Mucosa of descending colon (tissue), 3 donors: ENCODE results near the gene METTL9. TPM values are rescaled to one million over a fixed set of nuclear protein-coding genes. Genes with fewer than 3 reads are reported as not detected.
"Not testable (repeated sequence)": the region's sequence is repeated elsewhere in the genome, so short reads cannot be mapped to it uniquely, and the experiment has no call there.

Experiments used
- ATAC-seq: fragments of 200-7000 bp; cut with Tn5 transposase; one replicate; pipeline ENCODE4 v1.9.1; 2020; ENCODE audit warnings: mild to moderate bottlenecking, moderate library complexity
- DNase-seq, 3 donors: peaks; one replicate each; pipeline ENCODE4 v3.0.0-alpha.2; 2020
- H3K36me3 ChIP-seq: fragments of 200-600 bp; one replicate; pipeline ENCODE4 v1.8.0; 2021; ENCODE audit warnings: low read depth, mild to moderate bottlenecking
- H3K4me1 ChIP-seq: fragments of 200-600 bp; one replicate; pipeline ENCODE4 v1.8.0; 2021; ENCODE audit warnings: low read depth, mild to moderate bottlenecking
- H3K4me3 ChIP-seq: fragments of 200-600 bp; one replicate; pipeline ENCODE4 v1.8.0; 2021; ENCODE audit warnings: mild to moderate bottlenecking
- H3K9me3 ChIP-seq: fragments of 200-600 bp; one replicate; pipeline ENCODE4 v1.8.0; 2021; ENCODE audit warnings: mild to moderate bottlenecking
- CTCF ChIP-seq: fragments of 200-600 bp; IDR thresholded peaks from one replicate; pipeline ENCODE4 v1.8.0; 2022; ENCODE audit warnings: antibody characterized with exemption, mild to moderate bottlenecking
- intact Hi-C, 2 donors: fragments of 100-400 bp; cut with DNase I in 1 of 2; cut with micrococcal nuclease in 1 of 2; formaldehyde crosslinking; loops; one replicate each; pipeline versions ENCODE4 v1.11.0 to v1.11.1; 2022; cut with DNase I, micrococcal nuclease
- total RNA-seq, 3 donors: library from RNA; stranded (reverse); fragmentation: NEBNext Ultra II Directional in 2 of 3; extraction: Animal tissue kit (Norgen Biotek cat#: 25700) in 2 of 3; gene quantifications; one replicate each; pipeline versions ENCODE4 v1.2.1 to v1.2.4, GENCODE V29; 2021 to 2023
- donor health status: DM: no; HTN: no; CAD: no; lungs with moderate emphysema.
- donor health status: DM: no; HTN: no; CAD: no.
- donor health status: DM: no; HTN: yes; CAD: no.

The METTL9 gene
- total RNA-seq, 3 donors from 2014 or later, result 60.8 to 76.5 (median 62.8) TPM

- ATAC-seq (peak; percentile 45), DNase-seq (no peak)
- H3K4me3 ChIP-seq, result no peak within 1 kb of the TSS
- no peaks in the 10 kb centered on the region for H3K4me1 ChIP-seq
- no peaks in the 10 kb centered on the region for H3K9me3 ChIP-seq
- TF ChIP-seq CTCF, result no peak
- intact Hi-C loops, result no loop called here
- no peaks in the 10 kb centered on the region for H3K36me3 ChIP-seq
These were observed 64.7 kb downstream of the METTL9 start, which contains the start of gene OTOA for GRCh38 chr16:21663889-21664647. OTOA (plus strand) TSS chr16:21663968; CDS start chr16:21678515, 14,547 bp downstream.

GRCh38 chr16:21664801-21665492 is 65.6 kb downstream of the METTL9 start:
- no peaks in the 10 kb centered on the region for H3K4me1 ChIP-seq
- no peak overlapping the region for H3K4me3 ChIP-seq
- DNase-seq, result no peak
- intact Hi-C loops, result no loop called here
- no peak for TF ChIP-seq CTCF
- ATAC-seq, result no peak
- no peaks in the 10 kb centered on the region for H3K9me3 ChIP-seq
- no peaks in the 10 kb centered on the region for H3K36me3 ChIP-seq

GRCh38 chr16:21666772-21667171 is 67.4 kb downstream of the METTL9 start:
- Histone ChIP-seq H3K9me3 (no peaks in the 10 kb centered on the region), H3K4me3 (no peak overlapping the region), H3K4me1 (no peaks in the 10 kb centered on the region), H3K36me3 (no peaks in the 10 kb centered on the region)
- no peak for ATAC-seq
- DNase-seq, result no peak
- TF ChIP-seq CTCF, result no peak
- intact Hi-C loops, result no loop called here

GRCh38 chr16:21667575-21667974 is 68.2 kb downstream of the METTL9 start:
- intact Hi-C loops, result no loop called here
- Histone ChIP-seq H3K4me3 (no peak overlapping the region), H3K36me3 (no peaks in the 10 kb centered on the region), H3K4me1 (no peaks in the 10 kb centered on the region), H3K9me3 (no peaks in the 10 kb centered on the region)
- DNase-seq (no peak), ATAC-seq (no peak)
- no peak for TF ChIP-seq CTCF

- no peak for DNase-seq
- Histone ChIP-seq H3K9me3 (no peaks in the 10 kb centered on the region), H3K4me1 (no peaks in the 10 kb centered on the region), H3K36me3 (no peaks in the 10 kb centered on the region), H3K4me3 (no peak overlapping the region)
- no peak for ATAC-seq
- intact Hi-C loops, result no loop called here
- TF ChIP-seq CTCF, result no peak
These were observed 74.1 kb downstream of the METTL9 start for GRCh38 chr16:21673469-21673868.

- DNase-seq, ATAC-seq, H3K4me3 ChIP-seq, H3K36me3 ChIP-seq, H3K9me3 ChIP-seq, H3K4me1 ChIP-seq, intact Hi-C loops: not testable (repeated sequence)
These were observed 75.1 kb downstream of the METTL9 start for GRCh38 chr16:21674456-21674855.

- not testable (repeated sequence) for H3K36me3 ChIP-seq
These were observed 81.3 kb downstream of the METTL9 start for GRCh38 chr16:21680714-21681113.

More at GRCh38 chr16:21680714-21681113, 81.3 kb downstream of the METTL9 start:
- H3K4me1 ChIP-seq, H3K4me3 ChIP-seq, H3K9me3 ChIP-seq, DNase-seq, ATAC-seq, intact Hi-C loops: not testable (repeated sequence)
